Endothelial cell (in vitro differentiated cells): Measurements from ENCODE around the gene RAB3B. TPM values are rescaled to one million over a fixed set of nuclear protein-coding genes. Genes with fewer than 3 reads are reported as not detected.
"Not testable (repeated sequence)": the region's sequence is repeated elsewhere in the genome, so short reads cannot be mapped to it uniquely, and the experiment has no call there.

ENCODE experiments used
- DNase-seq: peaks from one replicate; pipeline ENCODE4 v3.0.0; 2021; ENCODE audit warnings: low spot score
- H3K27ac Mint-ChIP-seq: one replicate; pipeline ENCODE4 v1.8.0; 2021; ENCODE audit warnings: mixed read lengths, inconsistent platforms; ENCODE audit not compliant: unreplicated experiment
- H3K27me3 Mint-ChIP-seq: one replicate; pipeline ENCODE4 v1.8.0; 2021; ENCODE audit warnings: mild to moderate bottlenecking, moderate library complexity, mixed read lengths, inconsistent platforms; ENCODE audit not compliant: unreplicated experiment
- H3K36me3 Mint-ChIP-seq: one replicate; pipeline ENCODE4 v1.8.0; 2021; ENCODE audit warnings: mild to moderate bottlenecking, low read depth, mixed read lengths, inconsistent platforms; ENCODE audit not compliant: unreplicated experiment
- H3K4me1 Mint-ChIP-seq: one replicate; pipeline ENCODE4 v1.8.0; 2021; ENCODE audit warnings: mild to moderate bottlenecking, mixed read lengths, inconsistent platforms; ENCODE audit not compliant: unreplicated experiment
- H3K4me3 Mint-ChIP-seq: one replicate; pipeline ENCODE4 v1.8.0; 2021; ENCODE audit warnings: mild to moderate bottlenecking, mixed read lengths, inconsistent platforms; ENCODE audit not compliant: unreplicated experiment
- H3K9me3 Mint-ChIP-seq: one replicate; pipeline ENCODE4 v1.8.0; 2021; ENCODE audit warnings: mixed read lengths, inconsistent platforms; ENCODE audit not compliant: unreplicated experiment
- CTCF ChIP-seq: fragments of 200-600 bp; sonication (generic); IDR thresholded peaks from one replicate; pipeline ENCODE4 v1.5.0; 2021; ENCODE audit warnings: antibody characterized with exemption; ENCODE audit not compliant: unreplicated experiment
- total RNA-seq: library from RNA; stranded (reverse); fragmentation: NEBNext Ultra II Directional; extraction: Animal tissue kit (Norgen Biotek cat#: 25700); gene quantifications from one replicate; pipeline ENCODE4 v1.2.1, GENCODE V29; 2021; ENCODE audit not compliant: unreplicated experiment

Gene RAB3B
- total RNA-seq, 1 donor from 2014 or later: 15.1 TPM

GRCh38 chr1:51878308-51878615 lies 112.2 kb downstream of the RAB3B start:
- no peaks in the 10 kb centered on the region for H3K9me3 Mint-ChIP-seq
- H3K4me3 Mint-ChIP-seq: no peak overlapping the region
- no peak for DNase-seq
- H3K4me1 Mint-ChIP-seq: peaks cover 12% of the 10 kb centered on the region
- no peak overlapping the region for H3K27ac Mint-ChIP-seq
- no peak for TF ChIP-seq CTCF
- peaks cover 4% of the 10 kb centered on the region for H3K27me3 Mint-ChIP-seq
- no peaks in the 10 kb centered on the region for H3K36me3 Mint-ChIP-seq

- Mint-ChIP-seq H3K36me3 (no peaks in the 10 kb centered on the region), H3K9me3 (no peaks in the 10 kb centered on the region), H3K27me3 (peaks cover 4% of the 10 kb centered on the region), H3K4me3 (no peak overlapping the region), H3K27ac (no peak overlapping the region), H3K4me1 (peaks cover 12% of the 10 kb centered on the region)
- no peak for DNase-seq
- TF ChIP-seq CTCF: no peak
Observed at GRCh38 chr1:51877434-51878307, 112.8 kb downstream of the RAB3B start.

GRCh38 chr1:51875836-51876235 lies 114.7 kb downstream of the RAB3B start:
- no peak for DNase-seq
- peaks cover 4% of the 10 kb centered on the region for H3K27me3 Mint-ChIP-seq
- no peak overlapping the region for H3K4me3 Mint-ChIP-seq
- H3K4me1 Mint-ChIP-seq: peaks cover 12% of the 10 kb centered on the region
- H3K27ac Mint-ChIP-seq: peak overlapping the region; percentile 48
- H3K36me3 Mint-ChIP-seq: no peaks in the 10 kb centered on the region
- H3K9me3 Mint-ChIP-seq: no peaks in the 10 kb centered on the region
- TF ChIP-seq CTCF: no peak

GRCh38 chr1:51875291-51875772 lies 115.2 kb downstream of the RAB3B start:
- Mint-ChIP-seq H3K9me3 (no peaks in the 10 kb centered on the region), H3K4me1 (peaks cover 12% of the 10 kb centered on the region), H3K27ac (peak overlapping the region; percentile 17), H3K36me3 (no peaks in the 10 kb centered on the region), H3K27me3 (peaks cover 5% of the 10 kb centered on the region), H3K4me3 (no peak overlapping the region)
- no peak for TF ChIP-seq CTCF
- DNase-seq: no peak

- not testable (repeated sequence) for H3K27ac Mint-ChIP-seq, DNase-seq, H3K36me3 Mint-ChIP-seq, H3K9me3 Mint-ChIP-seq, H3K27me3 Mint-ChIP-seq, H3K4me3 Mint-ChIP-seq
- H3K4me1 Mint-ChIP-seq: peaks cover 12% of the 10 kb centered on the region
Observed at GRCh38 chr1:51873270-51873669, 117.2 kb downstream of the RAB3B start.
